Small intestine (tissue), 7 donors: ENCODE data around the gene UBQLN4. TPM values are rescaled to one million over a fixed set of nuclear protein-coding genes. Genes with fewer than 3 reads are reported as not detected.

Experiments used
- DNase-seq, 2 donors: peaks; one replicate each; pipeline versions ENCODE4 v3.0.0 to v3.0.0-alpha.2; 2013
- FAIRE-seq: peaks from 2 replicates; lab custom pipeline; 2012; peaks lifted over from hg19 to GRCh38; lab: Jason Lieb, UNC
- H3K27ac ChIP-seq, 3 donors: one replicate each; pipeline ENCODE4 v1.5.1; 2013; ENCODE audit warnings: low read length in 2 of 3, mild to moderate bottlenecking in 2 of 3, control low read depth in 1 of 3, inconsistent platforms in 1 of 3, low read depth in 1 of 3, moderate library complexity in 1 of 3
- H3K27me3 ChIP-seq, 3 donors: one replicate each; pipeline ENCODE4 v1.6.1; 2013; ENCODE audit warnings: low read length in 3 of 3, inconsistent platforms in 1 of 3; ENCODE audit not compliant: control insufficient read depth in 3 of 3, insufficient read depth in 3 of 3
- H3K36me3 ChIP-seq, 3 donors: one replicate each; pipeline ENCODE4 v1.6.1; 2013; ENCODE audit warnings: low read length in 3 of 3, inconsistent platforms in 1 of 3, low read depth in 1 of 3, mild to moderate bottlenecking in 1 of 3, moderate library complexity in 1 of 3; ENCODE audit not compliant: control insufficient read depth in 3 of 3, insufficient read depth in 2 of 3
- H3K4me1 ChIP-seq, 3 donors: one replicate each; pipeline ENCODE4 v1.6.1; 2013; ENCODE audit warnings: low read length in 2 of 3, inconsistent platforms in 1 of 3, low read depth in 1 of 3, mild to moderate bottlenecking in 1 of 3, moderate library complexity in 1 of 3; ENCODE audit not compliant: control insufficient read depth in 3 of 3, insufficient read depth in 2 of 3
- H3K4me3 ChIP-seq, 3 donors: one replicate each; pipeline ENCODE4 v1.5.1; 2013; ENCODE audit warnings: low read length in 3 of 3, control low read depth in 1 of 3, inconsistent platforms in 1 of 3, low read depth in 1 of 3, mild to moderate bottlenecking in 1 of 3, moderate library complexity in 1 of 3
- H3K9me3 ChIP-seq, 2 donors: one replicate each; pipeline ENCODE4 v1.6.1; 2013; ENCODE audit warnings: low read depth in 1 of 2, low read length in 1 of 2; ENCODE audit not compliant: control insufficient read depth in 2 of 2, insufficient read depth in 1 of 2
- WGBS, 3 donors: extraction: QIAGEN DNeasy Blood & Tissue Kit; methylation state at CpG; one replicate each; pipeline ENCODE4 v1.1.7; 2013; 5-methylcytosine and 5-hydroxymethylcytosine counted together
- polyA plus RNA-seq, 4 donors: library from polyadenylated mRNA; stranded (reverse) in 3 of 4; unstranded in 1 of 4; fragments of 200-250 nt in 3 of 4; fragments of 120-200 nt in 1 of 4; gene quantifications; one replicate each; pipeline versions ENCODE4 v1.2.1 to v1.2.3, GENCODE V29; 2013
- donor health status: healthy with polysubstance abuse.
- donor health status: control.
- donor health status: control.
- donor health status: Bipolar disorder and iron deficiency.
- donor health status: healthy.

UBQLN4 gene
- polyA plus RNA-seq, 4 donors, result 14.1 to 37.1 (median 20.4) TPM

DNA sequence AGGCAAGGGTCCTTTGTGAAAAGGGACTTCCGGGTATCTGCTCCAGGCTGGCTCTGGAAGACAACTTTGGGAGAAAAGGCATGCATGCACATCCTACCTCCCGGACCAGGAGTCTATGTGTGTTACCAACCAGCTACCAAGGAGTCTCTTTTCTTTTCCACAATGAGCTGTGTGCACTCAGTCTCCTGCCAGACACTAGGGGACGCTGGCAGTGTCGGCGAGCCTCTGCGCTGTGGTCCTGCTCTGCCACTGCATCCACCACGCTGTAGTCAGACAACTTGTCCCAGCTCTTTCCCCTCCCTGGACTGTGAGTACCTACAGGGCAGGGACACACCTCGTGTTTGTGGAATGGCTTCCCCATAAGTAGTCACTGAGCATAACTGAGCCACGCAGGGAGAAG, 27.7 kb downstream of the UBQLN4 start:
- Histone ChIP-seq H3K36me3 (no peaks in the 10 kb centered on the region), H3K27me3 (no peaks in the 10 kb centered on the region), H3K9me3 (no peaks in the 10 kb centered on the region), H3K4me1 (peaks cover 0 to 18% (median 0%) of the 10 kb centered on the region in 3 donors), H3K4me3 (no peak overlapping the region), H3K27ac (peak overlapping the region in 1 of 3 donors; percentile 29)
- WGBS, 3 donors, result 8 to 13% (median 9%) methylated on average over 9 of the region's 9 CpGs
- FAIRE-seq (no peak), DNase-seq (peak; percentile 53 to 75)

GRCh38 chr1:156024801-156025200, 28.8 kb downstream of the UBQLN4 start:
- Histone ChIP-seq H3K4me1 (peaks cover 0 to 21% (median 0%) of the 10 kb centered on the region in 3 donors), H3K27me3 (no peaks in the 10 kb centered on the region), H3K4me3 (no peak overlapping the region), H3K36me3 (no peaks in the 10 kb centered on the region), H3K9me3 (no peaks in the 10 kb centered on the region), H3K27ac (peak overlapping the region in 1 of 3 donors; percentile 84)
- WGBS, 3 donors, result 34 to 64% (median 57%) methylated on average over 5 of the region's 5 CpGs
- peak; percentile 41 to 72 for DNase-seq
- no peak for FAIRE-seq

- Histone ChIP-seq H3K4me1 (peaks cover 0 to 25% (median 0%) of the 10 kb centered on the region in 3 donors), H3K27me3 (no peaks in the 10 kb centered on the region), H3K9me3 (no peaks in the 10 kb centered on the region), H3K4me3 (no peak overlapping the region), H3K27ac (no peak overlapping the region), H3K36me3 (peaks cover 0 to 23% (median 0%) of the 10 kb centered on the region in 3 donors)
- DNase-seq (no peak), FAIRE-seq (no peak)
- WGBS, 3 donors, result 69 to 77% (median 69%) methylated on average over 2 of the region's 2 CpGs
These were observed 31.6 kb downstream of the UBQLN4 start for GRCh38 chr1:156021954-156022353.

DNA sequence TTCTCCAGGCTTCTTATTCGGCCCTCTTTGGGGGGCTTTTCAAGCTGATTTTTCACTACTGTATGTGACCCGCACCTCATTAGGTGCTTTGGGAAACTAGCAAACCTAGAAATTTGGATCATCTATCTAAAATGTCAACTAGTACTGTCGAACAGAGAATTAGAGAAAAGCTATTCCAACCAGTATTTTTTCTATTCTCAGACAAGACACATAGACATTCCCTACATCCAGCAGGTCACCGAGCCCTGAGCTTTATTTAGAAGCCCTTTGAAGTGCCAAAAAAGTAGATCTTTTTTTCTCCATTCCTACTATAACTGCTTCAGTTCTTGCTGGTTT, 32.5 kb downstream of the UBQLN4 start:
- H3K4me3 ChIP-seq, result peak overlapping the region in 1 of 3 donors; percentile 68
- 4 to 7% (median 4%) methylated on average over 4 of the region's 4 CpGs for WGBS, 3 donors
- H3K27ac ChIP-seq, result no peak overlapping the region
- no peaks in the 10 kb centered on the region for H3K9me3 ChIP-seq
- peaks cover 0 to 32% (median 4%) of the 10 kb centered on the region in 3 donors for H3K36me3 ChIP-seq
- no peaks in the 10 kb centered on the region for H3K27me3 ChIP-seq
- DNase-seq (no peak), FAIRE-seq (no peak)
- H3K4me1 ChIP-seq, result peaks cover 0 to 23% (median 0%) of the 10 kb centered on the region in 3 donors

DNA sequence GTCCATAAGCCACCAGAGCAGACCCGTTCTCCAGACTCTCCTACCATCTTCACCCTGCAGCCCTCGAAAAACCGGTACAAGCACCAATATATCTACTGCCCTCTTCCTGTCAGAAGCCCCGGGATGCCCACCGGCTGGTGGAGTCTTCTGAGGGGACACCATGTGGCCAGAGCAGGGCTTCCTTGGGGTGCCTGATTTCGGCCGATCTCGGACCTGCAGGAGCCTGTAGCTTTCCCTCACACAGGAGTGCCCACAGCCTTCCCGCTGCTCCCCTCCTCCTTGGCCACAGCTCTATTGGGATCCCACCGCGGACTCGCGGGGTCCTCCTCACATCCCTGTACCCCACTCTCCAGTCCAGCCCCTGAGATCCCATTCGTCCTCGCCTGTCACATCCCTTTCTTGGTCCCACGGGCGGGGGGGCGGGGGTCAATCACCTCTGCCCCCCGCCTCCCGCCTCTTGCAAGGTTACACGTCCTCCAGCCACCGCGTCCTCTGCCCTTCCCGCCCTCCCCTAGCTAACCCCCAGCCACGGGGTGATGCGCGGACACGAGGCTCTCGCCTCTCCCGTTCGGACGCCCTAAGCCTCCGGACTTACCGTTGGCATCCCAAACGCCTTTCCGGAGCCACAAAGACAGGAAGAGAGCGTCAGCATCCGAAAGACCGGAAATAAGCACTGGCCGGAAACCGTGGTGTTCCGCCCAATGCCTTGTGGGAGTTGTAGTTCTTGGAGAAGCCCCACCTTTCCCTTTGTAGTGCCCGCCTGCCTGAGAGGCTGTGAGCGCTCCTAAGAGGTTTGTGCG, 33.1 kb downstream of the UBQLN4 start, which contains the start of gene SSR2:
SSR2 (minus strand) TSS at position 659 of the 800 bp plus-strand sequence. CDS start 784 bp downstream, outside the sequence.
- peaks cover 0 to 22% (median 0%) of the 10 kb centered on the region in 3 donors for H3K4me1 ChIP-seq
- no peaks in the 10 kb centered on the region for H3K9me3 ChIP-seq
- H3K4me3 ChIP-seq, result peak within 1 kb of the TSS; percentile 68 to 91 (median 72)
- DNase-seq (peak; percentile 94 to 96), FAIRE-seq (no peak)
- H3K27ac ChIP-seq, result peak within 1 kb of the TSS in 2 of 3 donors; percentile 68 to 90
- no peaks in the 10 kb centered on the region for H3K27me3 ChIP-seq
- 0% methylated on average over 45 of the region's 45 CpGs for WGBS, 3 donors
- H3K36me3 ChIP-seq, result peaks cover 0 to 33% (median 4%) of the 10 kb centered on the region in 3 donors

- DNase-seq (no peak), FAIRE-seq (no peak)
- H3K9me3 ChIP-seq, result no peaks in the 10 kb centered on the region
- H3K4me1 ChIP-seq, result peaks cover 0 to 16% (median 0%) of the 10 kb centered on the region in 3 donors
- H3K36me3 ChIP-seq, result peaks cover 2 to 38% (median 4%) of the 10 kb centered on the region in 3 donors
- 25 to 49% (median 25%) methylated on average over 8 of the region's 8 CpGs for WGBS, 3 donors
- peak overlapping the region in 2 of 3 donors; percentile 68 to 90 for H3K27ac ChIP-seq
- no peaks in the 10 kb centered on the region for H3K27me3 ChIP-seq
- peak overlapping the region in 2 of 3 donors; percentile 68 to 91 for H3K4me3 ChIP-seq
These were observed 33.7 kb downstream of the UBQLN4 start for GRCh38 chr1:156019946-156020292.

- no peak for FAIRE-seq
- Histone ChIP-seq H3K36me3 (peaks cover 9 to 74% (median 22%) of the 10 kb centered on the region in 3 donors), H3K9me3 (no peaks in the 10 kb centered on the region), H3K4me1 (peaks cover 0 to 4% (median 0%) of the 10 kb centered on the region in 3 donors), H3K4me3 (no peak overlapping the region), H3K27me3 (no peaks in the 10 kb centered on the region), H3K27ac (no peak overlapping the region)
- WGBS, 3 donors, result 91 to 94% (median 91%) methylated on average over 7 of the region's 7 CpGs
- no peak for DNase-seq
These were observed 38.8 kb downstream of the UBQLN4 start for GRCh38 chr1:156014829-156015228.

GRCh38 chr1:156012051-156012817, 41.4 kb downstream of the UBQLN4 start:
- DNase-seq (no peak), FAIRE-seq (no peak)
- Histone ChIP-seq H3K27me3 (no peaks in the 10 kb centered on the region), H3K27ac (no peak overlapping the region), H3K9me3 (no peaks in the 10 kb centered on the region), H3K4me3 (no peak overlapping the region), H3K4me1 (no peaks in the 10 kb centered on the region), H3K36me3 (peaks cover 14 to 72% (median 28%) of the 10 kb centered on the region in 3 donors)
- WGBS, 3 donors, result 76 to 79% (median 76%) methylated on average over 4 of the region's 4 CpGs
